GM19023 (cell line): ENCODE measurements around the gene TBC1D20.
"Not testable (repeated sequence)": the region's sequence is repeated elsewhere in the genome, so short reads cannot be mapped to it uniquely, and the experiment has no call there.

Experiments
- ATAC-seq: cut with Tn5 transposase; IDR thresholded peaks from one replicate; pipeline ENCODE4 v1.9.1; 2021; ENCODE audit warnings: mild to moderate bottlenecking, moderate library complexity; ENCODE audit not compliant: unreplicated experiment

TBC1D20 gene

GRCh38 chr20:476561-477249, 14.4 kb upstream of the TBC1D20 start:
- not testable (repeated sequence) for ATAC-seq

GRCh38 chr20:475463-476357, 13.4 kb upstream of the TBC1D20 start:
- no peak for ATAC-seq

DNA sequence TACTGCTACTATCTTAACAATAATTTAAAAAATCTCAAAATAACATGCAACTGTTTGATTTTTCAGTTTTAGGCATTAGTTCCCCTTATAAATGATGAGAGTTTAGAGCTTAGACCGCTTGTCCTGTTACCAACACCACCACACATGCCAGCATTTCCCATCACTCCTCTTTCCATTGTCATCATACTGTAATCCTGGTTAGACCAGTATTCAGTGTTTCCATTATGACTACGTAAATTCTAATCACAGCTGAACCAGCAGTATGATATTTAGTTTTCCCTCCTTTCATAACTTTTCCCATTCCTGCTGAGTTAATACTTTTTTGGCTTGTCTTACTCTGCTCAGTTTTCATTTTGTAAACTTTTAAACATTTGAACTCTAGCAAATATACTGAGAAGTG, 12.2 kb upstream of the TBC1D20 start:
- ATAC-seq: no peak

DNA sequence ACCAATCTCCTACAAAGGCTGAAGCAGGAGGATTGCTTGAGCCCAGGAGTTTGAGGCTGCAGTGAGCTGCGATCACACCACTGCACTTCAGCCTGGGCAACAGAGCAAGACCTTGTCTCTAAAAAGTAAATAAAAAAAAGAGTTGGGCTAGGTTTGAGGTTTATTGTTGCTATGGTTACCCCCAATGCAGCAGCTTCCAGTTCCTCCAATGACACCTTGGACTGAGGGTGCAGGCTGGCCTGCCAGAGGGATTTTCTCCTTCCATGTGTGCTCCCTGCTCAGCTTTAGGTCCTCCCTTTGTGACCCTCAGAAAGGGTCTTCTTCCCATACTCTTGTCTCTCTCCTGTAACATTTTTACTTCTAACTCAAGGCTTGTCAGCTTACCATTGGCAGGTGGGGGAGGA, 10.6 kb upstream of the TBC1D20 start:
- no peak for ATAC-seq

GRCh38 chr20:472137-472846, 10.0 kb upstream of the TBC1D20 start:
- no peak for ATAC-seq

DNA sequence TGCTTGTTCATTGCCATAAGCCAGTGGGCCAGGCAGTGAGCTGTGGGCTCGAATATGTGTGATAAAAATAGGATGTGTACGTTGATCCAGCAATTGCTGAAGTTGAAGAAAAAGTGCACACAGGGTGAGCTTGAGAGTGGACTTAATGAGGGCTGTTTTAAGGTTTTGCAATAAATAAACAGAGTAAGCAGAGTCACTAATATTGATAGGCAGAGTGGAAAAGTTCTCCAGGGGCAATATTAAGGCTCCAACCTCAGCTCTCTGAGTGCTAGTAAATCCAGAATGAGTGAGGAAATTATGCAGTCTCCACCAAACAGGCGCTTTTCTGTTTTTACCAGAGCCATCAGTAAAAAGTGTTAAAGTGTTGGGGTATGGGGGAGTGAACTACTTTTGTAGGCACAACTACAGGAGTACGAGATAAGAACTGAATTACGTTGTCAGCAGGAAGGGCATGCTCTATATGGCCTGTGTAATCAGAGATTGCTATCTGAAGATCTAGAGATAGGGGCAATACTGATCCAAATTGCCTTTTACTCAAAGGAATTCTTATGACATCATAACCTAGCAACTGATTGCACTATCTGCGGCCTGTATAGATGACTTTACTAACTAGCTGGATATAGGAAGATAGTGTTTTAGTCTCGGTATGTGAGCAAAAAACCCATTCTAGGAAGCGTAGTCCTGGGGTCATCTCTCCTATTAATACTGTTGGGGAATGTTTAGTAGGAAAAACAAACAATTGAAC, 7.6 kb upstream of the TBC1D20 start:
- no peak for ATAC-seq

DNA sequence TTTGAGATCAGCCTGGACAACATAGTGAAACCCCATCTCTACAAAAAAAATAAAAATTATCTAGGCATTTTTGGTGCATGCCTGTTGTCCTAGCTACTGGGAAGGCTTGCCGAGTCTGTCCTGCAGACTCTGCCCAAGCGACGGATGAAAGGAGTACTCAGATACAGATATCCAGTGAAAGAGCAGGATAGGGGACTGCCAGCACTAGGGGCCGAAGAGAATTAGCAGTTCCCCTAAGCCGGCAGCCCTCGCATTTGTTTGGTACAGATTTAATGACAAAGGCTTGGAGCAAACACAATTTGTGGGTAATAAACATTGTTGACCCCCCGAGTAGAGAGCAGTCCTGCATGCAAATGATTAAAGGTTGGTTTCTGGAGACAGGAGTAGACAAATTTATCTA, 5.4 kb upstream of the TBC1D20 start:
- no peak for ATAC-seq

- ATAC-seq: peak; percentile 38
Measured at GRCh38 chr20:461254-462198, 807 bp downstream of the TBC1D20 start.

- no peak for ATAC-seq
Measured at GRCh38 chr20:460707-461106, 1.6 kb downstream of the TBC1D20 start.

DNA sequence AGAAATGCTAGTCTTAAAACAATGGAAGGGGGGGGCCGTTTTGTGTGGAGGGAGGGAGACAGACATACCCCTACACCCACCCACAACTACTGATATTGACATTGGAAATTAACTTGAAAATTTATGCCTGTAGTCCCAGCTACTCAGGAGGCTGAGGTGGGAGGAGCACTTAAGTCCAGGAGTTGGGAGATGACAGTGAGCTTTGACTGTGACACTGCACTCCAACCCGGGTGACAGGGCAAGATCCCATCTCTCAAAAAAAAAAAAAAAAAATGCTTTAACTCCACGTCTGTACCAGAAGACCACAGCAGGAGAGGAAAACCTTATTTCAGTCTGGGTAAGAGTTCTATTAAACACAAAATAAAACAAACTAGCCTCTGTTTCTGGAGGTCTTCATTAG, 2.2 kb downstream of the TBC1D20 start:
- ATAC-seq: no peak

- ATAC-seq: no peak
Measured at GRCh38 chr20:458776-459175, 3.6 kb downstream of the TBC1D20 start.

DNA sequence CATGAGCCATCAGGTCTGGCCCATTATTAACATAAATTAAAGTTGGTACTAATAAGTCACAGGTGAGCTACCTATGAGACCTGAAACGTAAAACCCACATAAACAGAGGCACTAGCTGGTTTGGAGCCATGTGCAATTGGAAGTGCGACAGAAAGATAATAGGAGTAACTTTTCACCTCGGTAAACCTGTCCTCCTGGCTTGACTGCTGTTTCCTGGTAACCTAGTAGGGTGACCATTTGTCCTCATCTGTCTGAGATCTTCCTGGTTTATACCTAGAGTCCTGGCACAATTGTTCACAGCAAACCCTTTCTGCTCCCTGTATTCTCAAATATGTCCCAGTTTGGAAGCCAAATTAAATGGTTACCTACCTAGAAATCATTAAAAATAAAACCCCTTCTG, 7.4 kb downstream of the TBC1D20 start:
- no peak for ATAC-seq

DNA sequence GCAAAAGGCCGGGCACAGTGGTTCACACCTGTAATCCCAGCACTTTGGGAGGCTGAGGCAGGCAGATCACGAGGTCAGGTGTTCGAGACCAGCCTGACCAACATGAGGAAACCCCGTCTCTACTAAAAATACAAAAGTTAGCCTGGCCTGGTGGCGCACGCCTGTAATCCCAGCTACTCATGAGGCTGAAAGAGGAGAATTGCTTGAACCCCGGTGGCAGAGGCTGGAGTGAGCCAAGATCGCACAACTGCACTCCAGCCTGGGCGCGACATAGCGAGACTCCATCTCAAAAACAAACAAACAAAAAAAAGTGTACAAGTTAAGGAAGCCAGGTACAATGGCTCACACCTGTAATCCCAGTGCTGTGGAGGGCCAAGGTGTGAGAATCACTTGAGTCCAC, 10.3 kb downstream of the TBC1D20 start:
- not testable (repeated sequence) for ATAC-seq

DNA sequence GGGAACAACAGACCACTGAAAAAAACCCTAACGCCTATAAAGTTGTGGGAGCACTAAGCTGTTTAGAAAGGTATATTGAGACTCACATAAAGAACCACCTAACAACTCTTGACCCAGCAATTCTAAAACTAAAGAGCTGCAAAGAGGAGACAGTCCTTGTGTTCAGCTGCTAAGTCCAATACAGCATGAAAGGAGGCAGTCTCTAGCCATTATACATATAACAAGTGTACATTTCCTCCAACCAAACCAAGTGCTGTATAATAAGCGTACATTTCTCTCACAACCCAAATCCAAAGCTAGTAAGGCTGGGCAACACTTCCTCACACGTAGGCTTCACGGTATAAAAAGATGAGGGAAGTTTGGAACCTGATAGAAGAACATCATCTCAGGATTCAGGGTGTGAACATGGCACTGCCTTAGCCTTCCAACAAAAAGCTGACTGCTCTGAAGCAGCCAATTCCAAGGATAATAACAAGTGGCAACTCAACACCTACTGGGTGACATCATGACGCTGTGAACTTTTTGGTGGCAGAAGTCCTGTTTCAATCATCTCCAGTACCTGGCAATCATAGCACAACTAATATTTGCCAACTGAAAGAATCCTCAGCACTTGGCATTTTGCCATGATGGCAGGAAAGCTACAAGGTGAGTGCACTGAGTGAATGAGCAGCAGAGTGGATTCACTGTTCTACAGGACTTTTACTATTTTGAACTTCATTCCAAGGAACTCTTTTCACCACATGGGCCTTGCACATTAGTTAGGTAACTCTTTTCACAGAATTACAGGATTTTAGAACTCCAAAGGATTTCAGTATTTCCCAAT, 16.6 kb downstream of the TBC1D20 start:
- ATAC-seq: no peak

DNA sequence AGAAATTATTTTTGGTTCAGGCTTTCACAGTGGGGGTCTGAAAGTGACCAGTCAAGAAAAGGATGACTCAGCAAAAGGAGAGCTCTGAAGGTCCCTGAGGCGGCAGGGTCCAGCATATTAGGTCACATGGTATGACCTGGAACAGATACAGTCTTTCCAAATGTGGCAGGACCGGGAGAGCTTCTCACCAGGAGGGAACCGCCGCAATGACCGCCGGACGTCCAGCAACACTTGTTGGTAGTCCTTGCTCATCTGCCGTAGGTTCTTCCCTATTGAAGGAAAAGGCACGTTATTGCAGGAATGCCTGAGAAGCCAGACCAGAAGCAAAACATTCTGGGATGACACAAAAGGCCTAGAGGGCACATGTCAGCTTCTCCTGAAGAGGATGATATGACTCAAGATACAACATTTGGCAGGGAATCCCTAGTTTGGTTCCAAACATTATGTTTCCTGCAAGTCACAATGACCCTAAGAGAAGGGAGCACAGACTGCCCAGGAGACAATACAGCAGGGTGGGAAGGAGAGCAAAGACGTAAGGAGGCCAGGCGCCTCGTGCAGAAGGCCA, 17.4 kb downstream of the TBC1D20 start:
- no peak for ATAC-seq

GRCh38 chr20:444117-444516, 18.2 kb downstream of the TBC1D20 start:
- no peak for ATAC-seq

- no peak for ATAC-seq
Measured at GRCh38 chr20:443223-443775, 19.0 kb downstream of the TBC1D20 start.

- no peak for ATAC-seq
Measured at GRCh38 chr20:440636-441035, 21.7 kb downstream of the TBC1D20 start.
